Stimulated activated naive CD4-positive, alpha-beta T cell (primary cell): Measurements from ENCODE around the gene RER1.

Experiments used
- DNase-seq, 6 experiments: peaks; one replicate each; lab custom pipeline; 2025; lab: John Stamatoyannopoulos, UW

The RER1 gene

GRCh38 chr1:2391931-2392509 is 379 bp downstream of the RER1 start:
- no peak for DNase-seq

GRCh38 chr1:2392686-2393085 is 1.0 kb downstream of the RER1 start:
- no peak for DNase-seq

GRCh38 chr1:2393471-2393877 is 1.8 kb downstream of the RER1 start:
- DNase-seq, result no peak

GRCh38 chr1:2394220-2394619 is 2.6 kb downstream of the RER1 start:
- no peak for DNase-seq

- no peak for DNase-seq
Measured at GRCh38 chr1:2394761-2395160, 3.1 kb downstream of the RER1 start.

- DNase-seq, result no peak
Measured at GRCh38 chr1:2395245-2395644, 3.6 kb downstream of the RER1 start.

GRCh38 chr1:2396059-2396458 is 4.4 kb downstream of the RER1 start:
- no peak for DNase-seq

- DNase-seq, result no peak
Measured at GRCh38 chr1:2396476-2396875, 4.8 kb downstream of the RER1 start.

GRCh38 chr1:2397007-2397679 is 5.5 kb downstream of the RER1 start:
- DNase-seq, result no peak

- no peak for DNase-seq
Measured at GRCh38 chr1:2398871-2399270, 7.2 kb downstream of the RER1 start.

GRCh38 chr1:2399890-2400575 is 8.4 kb downstream of the RER1 start:
- DNase-seq, result no peak

GRCh38 chr1:2400576-2400909 is 8.9 kb downstream of the RER1 start:
- no peak for DNase-seq

- no peak for DNase-seq
Measured at GRCh38 chr1:2400950-2401649, 9.5 kb downstream of the RER1 start.

- no peak for DNase-seq
Measured at GRCh38 chr1:2402420-2402819, 10.8 kb downstream of the RER1 start.

- no peak for DNase-seq
Measured at GRCh38 chr1:2403273-2403672, 11.6 kb downstream of the RER1 start.

- no peak for DNase-seq
Measured at GRCh38 chr1:2404142-2404889, 12.7 kb downstream of the RER1 start.

- no peak for DNase-seq
Measured at GRCh38 chr1:2404890-2405511, 13.4 kb downstream of the RER1 start.

- no peak for DNase-seq
Measured at GRCh38 chr1:2405588-2406295, 14.1 kb downstream of the RER1 start.

- DNase-seq, result no peak
Measured at GRCh38 chr1:2406451-2407041, 14.9 kb downstream of the RER1 start.

- DNase-seq, result no peak
Measured at GRCh38 chr1:2407166-2407990, 15.7 kb downstream of the RER1 start.
